A549 (cell line): ENCODE results near the gene PARP12. TPM values are rescaled to one million over a fixed set of nuclear protein-coding genes. Genes with fewer than 3 reads are reported as not detected.

ENCODE experiments used
- ATAC-seq, 2 experiments: fragments of 200-7000 bp in 1 of 2; fragments of >200 bp in 1 of 2; cut with Nextera tagmentation in 1 of 2; cut with Tn5 transposase in 1 of 2; 3 replicates each; pipeline versions ENCODE4 v1.8.0 to v1.9.1; 2018 to 2020; ENCODE audit warnings: mild to moderate bottlenecking in 1 of 2, moderate library complexity in 1 of 2
- CTCF ChIA-PET: fragments of 300-600 bp; sonication (Branson Sonifier 250); formaldehyde crosslinking; extraction: SDS; loops from one replicate; lab custom pipeline; 2021; ENCODE audit warnings: antibody characterized with exemption, inconsistent platforms; lab: Yijun Ruan, JAX
- POLR2A ChIA-PET: fragments of 350-600 bp; formaldehyde crosslinking; extraction: SDS; loops from one replicate; lab custom pipeline; 2021; ENCODE audit warnings: antibody characterized with exemption, inconsistent platforms; lab: Yijun Ruan, JAX
- DNase-seq, 2 experiments: peaks; one replicate each; pipeline versions ENCODE4 v3.0.0 to v3.0.0-alpha.2; 2011 to 2016; ENCODE audit warnings: low read depth in 1 of 2, low spot score in 1 of 2
- FAIRE-seq: peaks from 2 replicates; lab custom pipeline; 2011; peaks lifted over from hg19 to GRCh38; lab: Jason Lieb, UNC
- H3K27ac ChIP-seq, 2 experiments: fragments of >200 bp; sonication (Bioruptor Twin); formaldehyde crosslinking; 3 replicates each; pipeline ENCODE4 v1.5.1; 2016 to 2017
- H3K4me1 ChIP-seq: fragments of >200 bp; sonication (Bioruptor Twin); formaldehyde crosslinking; 3 replicates; pipeline ENCODE4 v1.6.1; 2016
- H3K4me2 ChIP-seq: fragments of >200 bp; sonication (Bioruptor Twin); formaldehyde crosslinking; 3 replicates; pipeline ENCODE4 v1.6.1; 2016
- H3K4me3 ChIP-seq: fragments of >200 bp; sonication (Bioruptor Twin); formaldehyde crosslinking; 3 replicates; pipeline ENCODE4 v1.5.1; 2016
- H3K9me3 ChIP-seq: fragments of >200 bp; sonication (Bioruptor Twin); formaldehyde crosslinking; 3 replicates; pipeline ENCODE4 v1.6.1; 2016
- BHLHE40 ChIP-seq: IDR thresholded peaks from 2 replicates; pipeline ENCODE4 v1.6.1; 2012; ENCODE audit warnings: low read depth, low read length, inconsistent platforms
- CBX2 ChIP-seq: fragments of 200-600 bp; sonication (generic); IDR thresholded peaks from 2 replicates; pipeline ENCODE4 v1.6.1; 2016; ENCODE audit warnings: low read depth, mild to moderate bottlenecking, borderline replicate concordance
- CHD2 ChIP-seq: fragments of 150-350 bp; IDR thresholded peaks from 2 replicates; pipeline ENCODE4 v1.6.1; 2014; ENCODE audit warnings: low read length; ENCODE audit not compliant: partially characterized antibody
- FOSB ChIP-seq: fragments of 250-450 bp; sonication (Bioruptor Pico); IDR thresholded peaks from 2 replicates; pipeline ENCODE4 v1.5.0; 2020; ENCODE audit warnings: mild to moderate bottlenecking, moderate library complexity
- HDAC2 ChIP-seq: fragments of 200-600 bp; sonication (generic); IDR thresholded peaks from 2 replicates; pipeline ENCODE4 v1.6.1; 2016
- HEYL ChIP-seq: fragments of 250-450 bp; sonication (Bioruptor Pico); IDR thresholded peaks from 2 replicates; pipeline ENCODE4 v1.8.0; 2021; ENCODE audit warnings: mild to moderate bottlenecking, moderate library complexity
- HOXA7 ChIP-seq: fragments of 250-450 bp; sonication (Bioruptor Pico); IDR thresholded peaks from 2 replicates; pipeline ENCODE4 v1.5.0; 2020; ENCODE audit warnings: mild to moderate bottlenecking, moderate library complexity
- HOXB13 ChIP-seq: fragments of 250-450 bp; sonication (Bioruptor Pico); IDR thresholded peaks from 2 replicates; pipeline ENCODE4 v1.5.0; 2020; ENCODE audit warnings: low read depth, mild to moderate bottlenecking, moderate library complexity
- KDM5A ChIP-seq: fragments of 200-600 bp; sonication (generic); IDR thresholded peaks from 2 replicates; pipeline ENCODE4 v1.6.1; 2016; ENCODE audit warnings: antibody characterized with exemption, mild to moderate bottlenecking
- MAFK ChIP-seq: fragments of 450-650 bp; IDR thresholded peaks from 2 replicates; pipeline ENCODE4 v1.6.1; 2014; ENCODE audit not compliant: partially characterized antibody
- MAX ChIP-seq: IDR thresholded peaks from 2 replicates; pipeline ENCODE4 v1.6.1; 2012
- MYC ChIP-seq: IDR thresholded peaks from 2 replicates; pipeline ENCODE4 v1.6.1; 2012; ENCODE audit warnings: mild to moderate bottlenecking, inconsistent platforms, low read length, improper control_type of control experiment, borderline replicate concordance
- NR3C1 ChIP-seq: fragments of >200 bp; sonication (Bioruptor Twin); formaldehyde crosslinking; IDR thresholded peaks from 3 replicates; pipeline ENCODE4 v1.6.1; 2017
- PBX3 ChIP-seq: IDR thresholded peaks from 2 replicates; pipeline ENCODE4 v1.6.1; 2012
- PHF8 ChIP-seq: fragments of 200-600 bp; sonication (generic); IDR thresholded peaks from 2 replicates; pipeline ENCODE4 v1.6.1; 2016; ENCODE audit warnings: low read depth, mild to moderate bottlenecking, antibody characterized with exemption, moderate library complexity, borderline replicate concordance
- POLR2A ChIP-seq: IDR thresholded peaks from 2 replicates; pipeline ENCODE4 v1.6.1; 2012; ENCODE audit warnings: mild to moderate bottlenecking, low read length
- POLR2AphosphoS2 ChIP-seq: conservative IDR thresholded peaks from 2 replicates; pipeline ENCODE4 v1.6.1; 2012; ENCODE audit warnings: low read length, improper control_type of control experiment, inconsistent platforms
- RARB ChIP-seq: fragments of 250-450 bp; sonication (Bioruptor Pico); IDR thresholded peaks from 2 replicates; pipeline ENCODE4 v1.8.0; 2021; ENCODE audit warnings: mild to moderate bottlenecking, moderate library complexity
- RFX5 ChIP-seq: fragments of 450-650 bp; IDR thresholded peaks from 2 replicates; pipeline ENCODE4 v1.7.1; 2014; ENCODE audit warnings: antibody characterized with exemption, mild to moderate bottlenecking, moderate library complexity
- RNF2 ChIP-seq: fragments of 200-600 bp; sonication (generic); IDR thresholded peaks from 2 replicates; pipeline ENCODE4 v1.6.1; 2016; ENCODE audit warnings: low read depth, mild to moderate bottlenecking, antibody characterized with exemption, moderate library complexity, borderline replicate concordance
- SMC3 ChIP-seq: fragments of >200 bp; sonication (Bioruptor Twin); formaldehyde crosslinking; IDR thresholded peaks from 3 replicates; pipeline ENCODE4 v1.6.1; 2018; ENCODE audit warnings: inconsistent platforms
- ZC3H11A ChIP-seq: fragments of 450-650 bp; IDR thresholded peaks from 2 replicates; pipeline ENCODE4 v1.6.1; 2014; ENCODE audit warnings: antibody characterized with exemption, mild to moderate bottlenecking
- ZFP36 ChIP-seq: fragments of 450-650 bp; IDR thresholded peaks from 2 replicates; pipeline ENCODE4 v1.6.1; 2014; ENCODE audit warnings: borderline replicate concordance; ENCODE audit not compliant: partially characterized antibody
- WGBS: methylation state at CpG from one replicate; pipeline ENCODE4 v1.1.6; 2017; ENCODE audit errors: missing lambda C conversion rate; 5-methylcytosine and 5-hydroxymethylcytosine counted together
- polyA plus RNA-seq, 4 experiments: library from polyadenylated mRNA; depleted of rRNA in 3 of 4; stranded (reverse); fragments of >200 nt; fragmentation: RNase III in 1 of 4; extraction: RNeasy Plus Mini Kit Qiagen cat#74134 plus additional on column Dnase treatment in 1 of 4; gene quantifications; 2 replicates in 3 of 4; 3 replicates in 1 of 4; pipeline ENCODE4 v1.2.3, GENCODE V29; 2011 to 2017
- TF ChIP-seq, protein P1 (sequence below): fragments of 450-650 bp; IDR thresholded peaks from 2 replicates; pipeline ENCODE4 v1.6.1; 2014; ENCODE audit warnings: antibody characterized with exemption
- TF ChIP-seq, protein P2 (sequence below): fragments of 150-350 bp; IDR thresholded peaks from 2 replicates; pipeline ENCODE4 v1.6.1; 2014; ENCODE audit warnings: low read depth, mild to moderate bottlenecking, low read length

PARP12 gene
- polyA plus RNA-seq, 2 of the 4 experiments (the other 2 are of a cell fraction), result 10.0 to 16.0 TPM

DNA sequence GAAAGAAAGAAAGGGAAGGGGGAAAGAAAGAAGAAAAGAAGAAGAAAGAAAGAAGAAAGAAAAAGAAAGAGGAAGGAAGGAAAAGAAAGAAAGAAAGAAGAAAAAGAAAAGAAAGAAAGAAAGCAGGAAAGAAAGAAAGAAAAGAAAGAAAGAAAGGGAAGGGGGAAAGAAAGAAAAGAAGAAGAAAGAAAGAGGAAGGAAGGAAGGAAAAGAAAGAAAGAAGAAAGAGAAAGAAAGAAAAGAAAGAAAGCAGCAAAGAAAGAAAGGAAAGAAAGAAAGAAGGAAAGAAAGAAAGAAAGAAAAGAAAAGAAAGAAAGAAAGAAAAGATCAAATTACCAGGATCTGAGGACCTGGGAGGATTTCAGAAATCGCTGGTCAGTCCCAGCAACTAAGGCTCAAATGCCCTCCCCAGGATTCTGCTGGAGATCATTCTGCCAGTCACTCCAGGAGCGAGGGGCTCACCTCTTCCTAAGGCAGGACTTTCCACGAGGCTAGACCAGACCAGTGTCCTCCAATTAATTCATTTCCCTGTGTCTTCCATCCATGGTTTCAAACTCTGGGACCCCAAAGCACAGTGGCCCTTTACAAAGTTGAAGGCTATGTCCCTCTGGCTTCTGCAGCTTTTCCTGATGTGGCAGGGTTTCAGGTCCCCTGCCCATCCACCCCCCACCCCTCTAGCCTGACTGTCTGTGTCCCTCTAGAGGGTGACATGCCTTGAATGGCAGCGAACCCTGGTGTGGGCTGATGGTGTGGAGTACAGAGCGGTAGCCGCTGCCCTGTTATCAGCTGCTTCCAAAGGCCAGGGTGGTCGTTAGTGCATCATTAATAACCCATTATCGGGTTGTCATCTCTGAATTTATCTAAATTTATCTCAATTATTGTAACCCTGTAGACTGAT, 77.9 kb downstream of the PARP12 start (continued):
- no peak for TF ChIP-seq ZC3H11A
- TF ChIP-seq NR3C1, result no peak
- no peak for TF ChIP-seq SMC3
- no peak for TF ChIP-seq RNF2
- no peak for TF ChIP-seq ZFP36

DNA sequence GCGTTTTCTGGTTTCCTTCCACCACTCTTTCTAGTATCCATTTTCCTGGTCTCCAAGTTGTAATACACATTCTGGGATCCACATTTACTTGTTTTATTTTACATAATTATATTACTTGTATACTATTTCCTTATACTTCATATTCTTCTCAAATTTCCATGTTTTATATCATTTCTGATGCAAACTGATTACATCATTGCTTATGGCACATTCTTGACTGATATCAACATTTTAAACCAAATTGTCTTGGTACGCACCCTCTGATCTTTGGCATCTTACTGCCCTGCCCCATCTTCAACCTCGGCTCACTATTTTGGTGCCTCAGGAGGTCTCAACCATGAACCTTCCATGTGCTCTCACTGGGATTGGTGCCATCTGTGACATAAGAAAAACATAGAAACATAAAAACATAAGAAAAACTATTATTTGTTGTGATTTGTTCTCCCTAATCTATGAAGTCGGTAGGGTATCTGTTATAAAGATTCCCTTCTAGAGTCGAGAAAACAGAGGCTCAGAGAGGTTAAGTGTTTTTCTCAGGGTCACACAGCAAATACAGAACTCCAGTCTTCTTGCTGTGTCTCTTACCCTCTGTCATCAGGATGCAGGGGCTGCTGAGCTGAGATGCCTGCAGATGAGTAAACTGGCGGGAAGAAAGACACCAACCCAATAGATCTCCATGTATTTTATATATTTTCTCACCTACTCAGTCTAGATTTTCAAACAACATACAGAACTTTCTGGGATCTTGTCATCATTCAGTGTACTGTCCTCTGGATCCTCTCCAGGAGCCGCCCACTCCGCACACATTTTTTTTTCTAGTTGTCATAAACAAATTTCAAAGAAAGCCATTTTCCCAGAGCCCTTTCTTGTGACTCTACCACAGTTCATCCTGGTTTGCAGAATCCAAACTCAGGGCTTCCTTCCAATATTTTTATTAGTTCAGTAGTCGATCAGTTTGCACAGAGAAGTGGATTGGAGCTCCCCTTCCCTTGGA, 79.5 kb downstream of the PARP12 start:
- CTCF ChIA-PET, result interaction anchor here (1.6 kb wide), 1 partner anchor 20 kb away, joined by 6 read pairs; no protein-coding TSS in a partner anchor
- no peak overlapping the region for H3K4me2 ChIP-seq
- WGBS, result 68% methylated on average over 9 of the region's 9 CpGs
- FAIRE-seq, result no peak
- TF ChIP-seq HOXA7, result no peak
- TF ChIP-seq ZFP36, result peak; percentile 29
- no peak for TF ChIP-seq HDAC2
- no peak for TF ChIP-seq MAX
- TF ChIP-seq, all 56 proteins: peak for 1
- H3K9me3 ChIP-seq, result no peaks in the 10 kb centered on the region
- H3K27ac ChIP-seq, result no peak overlapping the region
- DNase-seq (no peak), ATAC-seq (no peak)
- POLR2A ChIA-PET, result no interaction called here
- no peak overlapping the region for H3K4me3 ChIP-seq
- no peaks in the 10 kb centered on the region for H3K4me1 ChIP-seq

- ATAC-seq (no peak), FAIRE-seq (no peak), DNase-seq (no peak)
- ChIA-PET CTCF (no interaction called here), POLR2A (no interaction called here)
- 94% methylated on average over 5 of the region's 5 CpGs for WGBS
- TF ChIP-seq HEYL (no peak), KDM5A (no peak), RARB (CRISPR knock-in tag) (no peak), BHLHE40 (no peak), MYC (no peak), POLR2A (no peak), PHF8 (no peak), MAFK (no peak), FOSB (no peak), HOXA7 (no peak), CHD2 (no peak), PBX3 (no peak), HOXB13 (CRISPR knock-in tag) (no peak), CBX2 (no peak), POLR2AphosphoS2 (no peak), RFX5 (no peak)
- TF ChIP-seq, protein P1, sequence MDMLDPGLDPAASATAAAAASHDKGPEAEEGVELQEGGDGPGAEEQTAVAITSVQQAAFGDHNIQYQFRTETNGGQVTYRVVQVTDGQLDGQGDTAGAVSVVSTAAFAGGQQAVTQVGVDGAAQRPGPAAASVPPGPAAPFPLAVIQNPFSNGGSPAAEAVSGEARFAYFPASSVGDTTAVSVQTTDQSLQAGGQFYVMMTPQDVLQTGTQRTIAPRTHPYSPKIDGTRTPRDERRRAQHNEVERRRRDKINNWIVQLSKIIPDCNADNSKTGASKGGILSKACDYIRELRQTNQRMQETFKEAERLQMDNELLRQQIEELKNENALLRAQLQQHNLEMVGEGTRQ, result no peak
- TF ChIP-seq, protein P2, sequence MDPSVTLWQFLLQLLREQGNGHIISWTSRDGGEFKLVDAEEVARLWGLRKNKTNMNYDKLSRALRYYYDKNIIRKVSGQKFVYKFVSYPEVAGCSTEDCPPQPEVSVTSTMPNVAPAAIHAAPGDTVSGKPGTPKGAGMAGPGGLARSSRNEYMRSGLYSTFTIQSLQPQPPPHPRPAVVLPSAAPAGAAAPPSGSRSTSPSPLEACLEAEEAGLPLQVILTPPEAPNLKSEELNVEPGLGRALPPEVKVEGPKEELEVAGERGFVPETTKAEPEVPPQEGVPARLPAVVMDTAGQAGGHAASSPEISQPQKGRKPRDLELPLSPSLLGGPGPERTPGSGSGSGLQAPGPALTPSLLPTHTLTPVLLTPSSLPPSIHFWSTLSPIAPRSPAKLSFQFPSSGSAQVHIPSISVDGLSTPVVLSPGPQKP, result no peak
- Histone ChIP-seq H3K4me3 (no peak overlapping the region), H3K4me2 (no peak overlapping the region), H3K9me3 (no peaks in the 10 kb centered on the region), H3K27ac (no peak overlapping the region), H3K4me1 (no peaks in the 10 kb centered on the region)
Observed at GRCh38 chr7:139981511-139981895, 81.2 kb downstream of the PARP12 start.
